NCI-H345 treated with DMSO at 0.1 percent for 48 hours (cell line): Measurements from ENCODE around the gene CSGALNACT2.

Experiments
- DNase-seq: peaks from one replicate; lab custom pipeline; 2025; ENCODE audit not compliant: unreplicated experiment; lab: John Stamatoyannopoulos, UW

The CSGALNACT2 gene

GRCh38 chr10:43123361-43124093, 14.7 kb upstream of the CSGALNACT2 start:
- no peak for DNase-seq

GRCh38 chr10:43124094-43124521, 14.1 kb upstream of the CSGALNACT2 start:
- no peak for DNase-seq

DNA sequence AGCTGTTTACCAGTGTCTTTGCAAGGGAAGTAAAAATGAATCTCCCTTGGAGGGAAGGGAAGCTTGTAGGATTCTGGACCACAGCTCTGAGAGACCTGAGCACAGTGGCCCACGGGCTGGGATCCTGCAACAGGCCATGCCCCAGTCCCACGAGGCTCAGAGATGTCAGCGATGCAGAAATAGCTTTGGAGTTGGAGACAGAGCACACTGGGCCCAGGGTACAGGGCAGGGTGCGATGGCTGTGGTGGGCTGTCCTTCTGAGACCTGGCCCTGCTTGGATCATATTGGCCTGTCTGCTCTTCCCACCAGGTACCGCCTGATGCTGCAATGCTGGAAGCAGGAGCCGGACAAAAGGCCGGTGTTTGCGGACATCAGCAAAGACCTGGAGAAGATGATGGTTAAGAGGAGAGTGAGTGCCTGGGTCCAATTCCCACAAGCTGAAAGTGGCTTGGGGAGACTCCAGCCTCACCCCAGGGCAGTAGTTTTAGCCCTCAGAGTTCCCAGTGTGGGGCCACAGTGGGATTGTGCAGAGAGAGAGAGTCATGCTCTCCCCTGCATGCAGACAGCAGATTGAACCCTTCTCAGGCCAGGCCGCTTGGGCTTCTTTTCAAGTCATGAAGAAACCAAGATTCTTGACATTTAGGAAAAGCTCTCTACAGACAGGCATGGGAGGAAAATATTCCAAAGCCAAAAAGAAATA, 13.5 kb upstream of the CSGALNACT2 start:
- no peak for DNase-seq

DNA sequence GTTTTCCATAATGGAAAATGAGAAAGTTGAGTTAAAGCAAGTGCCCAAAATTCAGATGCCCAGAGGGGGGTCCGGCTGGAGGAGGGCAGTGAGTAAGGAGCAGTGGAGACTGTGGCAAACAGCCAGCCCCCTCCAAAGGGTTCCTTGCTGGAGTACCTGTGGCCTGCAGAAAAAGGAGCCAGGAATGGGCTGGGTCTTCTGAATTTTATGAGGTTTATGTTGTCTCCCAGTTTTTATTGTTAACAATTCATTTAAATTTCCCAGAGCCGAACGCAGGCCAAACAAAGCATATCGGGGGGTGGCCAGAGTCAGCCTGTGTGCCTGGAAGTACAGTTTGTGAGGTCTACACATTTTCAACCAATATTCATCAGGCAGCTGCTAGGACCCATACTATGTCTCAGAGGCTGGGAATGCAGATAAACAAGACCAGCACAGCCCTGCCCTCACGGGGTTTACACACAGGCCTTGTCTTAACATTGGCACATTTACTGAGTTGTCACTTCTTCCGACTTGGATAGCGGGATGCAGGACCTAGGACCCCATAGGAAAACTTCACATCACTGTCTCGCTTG, 12.9 kb upstream of the CSGALNACT2 start:
- no peak for DNase-seq

DNA sequence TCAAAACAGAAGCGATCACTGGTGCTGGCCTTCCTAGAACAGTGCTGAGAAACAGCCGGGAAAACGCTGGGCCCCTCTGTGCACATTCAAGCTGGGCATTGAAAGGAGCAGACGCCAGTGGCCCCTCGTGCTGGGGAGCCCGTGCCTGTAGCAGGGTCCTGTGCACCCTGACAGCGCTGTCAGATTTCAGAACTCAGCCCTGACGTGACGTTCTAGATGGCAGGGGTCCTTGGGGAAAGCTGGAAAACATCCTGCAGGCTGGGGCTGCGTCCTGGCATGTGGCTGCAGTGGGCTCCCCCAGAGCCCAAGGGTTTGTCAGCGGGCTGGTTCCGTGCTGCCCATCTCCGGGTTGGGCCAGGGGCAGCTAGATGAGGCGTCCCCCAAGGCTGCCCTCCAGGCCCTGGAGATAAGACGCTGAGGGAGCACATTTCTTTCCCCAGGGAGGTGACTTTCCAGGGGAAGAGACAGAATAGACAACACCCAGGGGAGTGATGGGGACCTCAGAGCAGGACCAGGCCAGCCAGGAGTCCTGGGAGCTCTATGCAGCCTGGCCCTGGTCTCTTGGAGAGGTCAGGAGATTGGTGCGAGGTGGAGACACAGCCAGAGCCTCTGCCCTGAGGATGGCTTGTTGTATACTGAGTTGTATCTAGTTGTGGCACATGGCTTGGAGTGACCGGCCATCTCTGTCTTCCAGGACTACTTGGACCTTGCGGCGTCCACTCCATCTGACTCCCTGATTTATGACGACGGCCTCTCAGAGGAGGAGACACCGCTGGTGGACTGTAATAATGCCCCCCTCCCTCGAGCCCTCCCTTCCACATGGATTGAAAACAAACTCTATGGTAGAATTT, 12.1 kb upstream of the CSGALNACT2 start:
- no peak for DNase-seq

- no peak for DNase-seq
Observed at GRCh38 chr10:43126759-43127424, 11.4 kb upstream of the CSGALNACT2 start.

DNA sequence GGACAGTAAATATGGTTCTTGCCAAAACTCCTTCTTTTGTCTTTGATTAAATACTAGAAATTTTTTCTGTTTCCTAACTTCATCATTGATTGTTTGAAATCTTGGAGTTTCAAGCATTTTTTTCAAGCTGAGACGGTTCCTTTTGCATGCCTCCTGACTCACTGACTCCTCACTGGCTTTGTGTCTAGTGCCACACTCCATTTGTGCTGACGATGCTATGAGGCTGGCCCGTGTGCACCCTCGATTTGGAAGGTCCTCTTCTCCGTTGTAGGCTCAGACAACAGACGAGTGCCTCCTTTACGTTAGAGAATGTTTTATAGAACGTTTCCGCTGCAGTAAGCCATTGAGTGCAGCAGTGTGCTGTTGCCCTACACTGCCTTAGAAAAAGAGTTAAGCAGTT, 10.8 kb upstream of the CSGALNACT2 start:
- DNase-seq = no peak

GRCh38 chr10:43128331-43128730, 9.9 kb upstream of the CSGALNACT2 start:
- no peak for DNase-seq

- DNase-seq = no peak
Observed at GRCh38 chr10:43128958-43129706, 9.1 kb upstream of the CSGALNACT2 start.

- DNase-seq = no peak
Observed at GRCh38 chr10:43130770-43131171, 7.5 kb upstream of the CSGALNACT2 start.

DNA sequence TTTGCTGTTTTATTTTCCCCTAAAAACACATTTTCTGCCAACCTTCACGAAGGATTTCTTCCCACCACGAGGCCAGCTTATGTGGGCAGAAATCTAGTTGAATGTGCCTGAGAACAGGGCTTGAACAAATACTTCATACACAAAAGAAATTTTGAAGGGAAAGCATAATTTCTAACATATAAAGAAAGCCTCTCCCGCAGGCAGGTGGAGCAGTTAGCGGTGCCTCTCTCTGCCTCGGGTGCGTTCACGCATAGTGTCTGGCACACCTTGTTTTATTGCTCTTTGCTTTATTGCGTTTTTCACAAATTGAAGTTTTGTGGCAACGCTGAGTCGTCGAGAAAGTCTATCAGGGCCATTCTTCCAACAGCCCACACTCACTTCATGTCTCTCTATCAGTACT, 7.0 kb upstream of the CSGALNACT2 start:
- DNase-seq = no peak

GRCh38 chr10:43131906-43132305, 6.3 kb upstream of the CSGALNACT2 start:
- DNase-seq = no peak

- no peak for DNase-seq
Observed at GRCh38 chr10:43132867-43133787, 5.1 kb upstream of the CSGALNACT2 start.

GRCh38 chr10:43134126-43134905, 3.9 kb upstream of the CSGALNACT2 start:
- DNase-seq = no peak

- DNase-seq = no peak
Observed at GRCh38 chr10:43135064-43135463, 3.2 kb upstream of the CSGALNACT2 start.

- DNase-seq = no peak
Observed at GRCh38 chr10:43135656-43136055, 2.6 kb upstream of the CSGALNACT2 start.

DNA sequence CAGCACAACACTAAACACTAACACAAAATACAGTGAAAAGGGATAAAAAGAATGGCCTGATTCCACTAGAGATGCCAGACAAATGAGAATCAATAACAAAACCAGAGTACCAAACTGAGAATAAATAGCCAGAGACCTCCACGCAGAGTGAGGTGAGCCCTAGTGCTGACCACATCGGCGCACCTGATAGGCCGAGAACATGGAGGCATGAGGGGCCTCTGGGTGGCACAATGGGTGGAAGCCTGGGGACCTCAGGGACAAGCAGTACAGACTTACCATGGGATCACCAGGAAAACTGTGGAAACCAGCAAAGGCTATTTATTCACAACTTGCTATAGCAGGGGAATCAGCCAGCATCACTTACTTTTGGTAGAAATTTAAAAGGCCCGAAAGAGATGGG, 1.8 kb upstream of the CSGALNACT2 start:
- no peak for DNase-seq

- DNase-seq = no peak
Observed at GRCh38 chr10:43136995-43137716, 1.1 kb upstream of the CSGALNACT2 start.
